NCI-H2196 (cell line): ENCODE measurements around the gene PDE4D.

Source experiments
- DNase-seq: peaks from one replicate; lab custom pipeline; 2025; ENCODE audit not compliant: unreplicated experiment; lab: John Stamatoyannopoulos, UW

Gene PDE4D

DNA sequence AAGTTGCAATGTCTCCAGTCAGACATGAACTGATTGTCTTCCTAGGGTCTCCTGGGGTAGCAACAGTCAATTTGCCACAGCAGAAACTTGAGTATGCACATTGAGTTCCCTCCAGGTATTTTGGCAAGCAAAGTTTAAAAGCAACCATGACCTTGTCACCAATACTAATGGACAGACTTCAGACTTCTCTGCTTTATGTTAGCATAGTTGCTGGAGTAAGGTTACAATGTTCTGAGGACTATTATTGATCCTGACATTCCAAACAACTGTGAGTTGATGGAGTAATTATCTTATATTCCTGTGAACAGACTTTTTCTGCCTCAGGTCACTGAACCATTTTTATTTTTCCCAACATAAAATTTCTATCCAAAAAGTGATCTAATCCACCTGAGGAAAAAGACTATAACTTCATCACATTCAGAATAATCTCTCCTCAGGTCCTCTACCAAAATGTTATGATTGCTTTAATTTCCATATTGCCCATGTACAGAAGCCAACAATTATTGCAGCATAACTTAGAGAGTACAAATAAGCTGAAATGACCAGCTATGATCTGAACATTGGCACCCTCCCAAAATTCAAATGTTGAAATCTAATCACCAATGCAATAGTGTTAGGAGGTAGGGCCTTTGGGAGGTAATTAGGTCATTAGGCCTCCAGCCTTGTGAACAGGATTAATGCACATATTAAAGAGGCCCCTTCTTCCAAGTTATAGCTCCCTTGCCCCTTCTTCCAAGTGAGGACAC, 228.3 kb downstream of the PDE4D start:
- DNase-seq, result no peak

DNA sequence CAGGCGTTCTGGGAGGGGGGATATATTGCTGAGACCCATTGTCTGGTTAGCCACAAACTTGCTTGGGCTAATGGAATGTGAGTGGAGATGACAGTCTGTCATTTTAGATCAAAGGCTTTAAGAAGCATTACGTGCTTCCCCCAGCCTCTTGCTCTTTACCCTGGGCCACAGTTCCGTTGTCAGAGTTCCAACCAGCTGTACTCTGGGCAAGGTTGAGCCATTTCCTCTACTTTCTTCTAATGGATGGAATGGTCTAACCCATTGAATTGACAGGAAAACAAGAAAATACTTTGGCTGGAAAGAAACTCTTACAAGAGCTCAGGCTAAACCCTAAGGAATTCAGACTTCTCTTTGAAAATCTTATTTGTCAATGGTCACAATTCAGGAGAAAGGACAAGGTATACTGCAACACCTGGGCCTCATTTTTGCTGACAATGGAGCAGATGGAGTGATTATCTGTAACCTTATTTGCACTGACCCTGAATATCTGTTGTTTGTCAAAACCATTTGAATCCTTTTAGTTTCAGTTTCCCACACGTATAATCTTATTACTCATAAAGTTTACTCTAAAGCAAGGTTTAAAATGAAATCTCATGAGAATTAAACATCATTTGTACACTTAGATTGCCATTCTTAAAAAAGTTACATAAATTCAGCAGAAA, 231.4 kb downstream of the PDE4D start:
- DNase-seq, result no peak

DNA sequence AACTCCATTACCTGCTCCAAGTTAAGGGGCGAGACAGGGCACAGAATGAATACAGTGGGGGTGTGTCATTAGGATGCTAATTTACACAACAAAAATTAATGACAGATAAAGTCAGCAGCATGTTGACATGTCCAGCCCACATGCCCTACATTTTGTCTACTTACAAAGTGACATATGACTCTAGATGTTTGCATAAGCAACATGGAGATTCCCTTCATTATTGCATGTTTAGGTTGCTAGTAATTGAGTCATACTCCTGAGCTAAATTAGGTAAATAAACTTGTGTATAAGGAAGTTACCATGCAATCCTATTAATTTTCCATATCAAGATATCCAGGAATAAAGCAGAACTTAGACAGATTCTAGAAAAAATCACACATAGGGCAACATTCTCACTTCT, 232.2 kb downstream of the PDE4D start:
- no peak for DNase-seq

DNA sequence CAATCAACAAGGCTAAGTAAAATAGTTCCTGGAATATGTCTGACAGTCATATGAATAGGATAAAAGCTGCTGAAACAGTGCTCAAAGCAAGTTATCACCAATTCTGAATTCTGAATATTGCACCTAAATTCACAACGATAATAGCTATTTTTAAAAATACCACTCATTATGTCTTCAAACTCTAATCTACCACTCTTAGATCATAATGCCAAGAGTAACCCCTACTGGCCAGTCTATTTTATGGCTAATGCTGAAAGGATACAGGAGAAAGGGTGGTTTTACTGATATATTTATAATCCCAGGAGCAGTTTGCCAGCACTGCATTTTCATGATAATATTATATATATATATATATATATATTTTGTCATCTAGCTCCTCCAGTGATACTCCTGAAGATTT, 232.8 kb downstream of the PDE4D start:
- DNase-seq, result no peak

DNA sequence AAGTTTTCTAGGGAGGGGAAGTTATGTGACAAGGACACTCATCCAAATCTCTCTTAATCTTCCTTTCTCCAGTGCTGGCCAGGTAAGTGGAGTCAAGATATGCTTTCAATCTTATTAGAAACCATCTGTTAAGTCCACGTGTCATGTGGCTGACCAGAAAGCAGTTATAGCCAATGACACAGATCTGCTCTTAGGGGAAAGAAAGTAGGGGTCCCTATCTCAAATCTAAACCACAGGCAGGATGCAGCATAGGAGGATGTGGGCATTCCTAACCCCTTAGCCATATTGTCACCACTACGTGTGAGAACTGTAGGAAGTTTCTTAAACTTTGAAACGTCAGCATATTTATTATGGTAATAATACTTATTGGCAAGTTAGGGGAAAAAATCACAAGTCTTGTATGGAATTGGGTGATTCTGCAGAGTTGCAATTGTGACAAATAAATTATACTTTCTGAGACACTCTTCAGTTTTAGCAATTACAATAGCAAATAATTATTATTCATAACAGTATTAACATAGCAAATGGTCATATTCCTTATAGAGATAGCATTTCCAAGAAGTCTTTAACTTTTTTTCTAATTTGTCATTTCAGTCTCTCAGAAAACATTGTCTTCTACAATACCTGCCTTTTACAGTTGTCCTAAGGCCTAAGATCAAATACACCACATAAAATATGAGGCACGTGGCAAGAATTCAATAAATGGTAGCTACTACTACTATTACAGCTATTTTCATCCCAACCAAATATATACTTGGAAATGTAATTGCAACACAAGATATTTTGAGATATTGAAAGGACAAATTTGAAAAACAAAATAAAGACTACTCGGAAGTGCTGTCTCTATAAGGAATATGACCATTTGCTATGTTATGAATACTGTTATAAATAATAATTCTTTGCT, 236.9 kb downstream of the PDE4D start:
- DNase-seq, result no peak

DNA sequence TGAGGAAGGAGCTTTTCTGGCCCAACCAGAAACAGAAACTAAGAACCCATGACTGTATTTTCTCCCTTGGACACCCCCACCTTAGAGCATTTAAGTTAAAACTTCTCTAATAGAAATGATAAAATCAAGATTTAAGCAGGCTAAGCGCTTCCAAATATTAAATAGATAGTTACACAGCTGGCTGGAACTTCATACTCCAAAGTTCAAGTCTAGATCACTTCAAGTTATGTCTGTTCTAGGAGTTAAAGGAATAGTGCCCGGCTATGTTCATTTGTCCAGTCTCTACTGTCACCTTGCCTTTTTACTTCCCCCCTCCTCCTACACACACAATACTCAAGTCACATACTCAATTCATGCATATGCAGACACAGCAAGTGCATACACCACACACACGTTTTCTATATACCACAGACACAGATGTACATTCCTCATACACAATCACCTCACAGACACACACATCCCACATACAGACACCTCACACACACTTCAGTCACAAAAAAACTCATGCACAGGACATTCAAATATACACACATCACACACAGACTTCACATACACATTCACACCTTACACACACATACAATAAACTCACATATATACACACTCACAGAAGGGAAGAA, 237.7 kb downstream of the PDE4D start:
- no peak for DNase-seq

DNA sequence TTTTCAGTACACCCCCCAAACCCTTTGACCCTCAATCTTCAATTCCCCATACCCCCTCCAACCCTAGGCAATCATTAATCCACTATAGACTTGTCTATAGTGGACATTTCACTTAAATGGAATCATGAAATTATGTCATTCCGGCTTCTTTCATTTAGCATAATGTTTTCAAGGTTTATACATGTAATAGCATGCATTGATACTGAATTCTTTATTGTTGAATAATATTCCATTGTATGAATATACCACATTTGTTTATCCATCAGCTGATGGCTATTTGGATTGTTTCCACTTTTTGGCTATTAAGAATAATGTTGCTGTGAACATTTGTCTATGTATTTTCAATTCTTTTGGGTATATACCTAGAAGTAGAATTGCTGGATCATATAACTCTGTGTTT, 238.8 kb downstream of the PDE4D start:
- no peak for DNase-seq

DNA sequence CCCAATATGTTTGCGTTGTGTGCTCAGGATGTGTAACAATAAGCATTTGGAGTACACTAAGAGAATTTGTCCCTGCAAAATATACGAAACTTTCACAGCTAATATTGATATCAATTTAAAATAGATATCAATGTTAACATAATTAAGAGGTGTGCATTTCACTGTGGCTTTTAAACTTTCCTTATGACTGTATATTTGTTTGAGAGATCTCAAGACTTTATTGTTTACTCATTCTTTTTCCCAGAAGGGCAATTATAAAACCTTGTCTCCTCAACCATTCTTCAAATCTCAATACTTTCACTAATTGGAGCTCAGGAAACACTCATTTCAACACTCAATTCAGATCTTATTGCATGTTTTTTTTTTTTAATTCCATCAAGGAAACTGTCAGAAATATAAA, 241.1 kb downstream of the PDE4D start:
- no peak for DNase-seq

DNA sequence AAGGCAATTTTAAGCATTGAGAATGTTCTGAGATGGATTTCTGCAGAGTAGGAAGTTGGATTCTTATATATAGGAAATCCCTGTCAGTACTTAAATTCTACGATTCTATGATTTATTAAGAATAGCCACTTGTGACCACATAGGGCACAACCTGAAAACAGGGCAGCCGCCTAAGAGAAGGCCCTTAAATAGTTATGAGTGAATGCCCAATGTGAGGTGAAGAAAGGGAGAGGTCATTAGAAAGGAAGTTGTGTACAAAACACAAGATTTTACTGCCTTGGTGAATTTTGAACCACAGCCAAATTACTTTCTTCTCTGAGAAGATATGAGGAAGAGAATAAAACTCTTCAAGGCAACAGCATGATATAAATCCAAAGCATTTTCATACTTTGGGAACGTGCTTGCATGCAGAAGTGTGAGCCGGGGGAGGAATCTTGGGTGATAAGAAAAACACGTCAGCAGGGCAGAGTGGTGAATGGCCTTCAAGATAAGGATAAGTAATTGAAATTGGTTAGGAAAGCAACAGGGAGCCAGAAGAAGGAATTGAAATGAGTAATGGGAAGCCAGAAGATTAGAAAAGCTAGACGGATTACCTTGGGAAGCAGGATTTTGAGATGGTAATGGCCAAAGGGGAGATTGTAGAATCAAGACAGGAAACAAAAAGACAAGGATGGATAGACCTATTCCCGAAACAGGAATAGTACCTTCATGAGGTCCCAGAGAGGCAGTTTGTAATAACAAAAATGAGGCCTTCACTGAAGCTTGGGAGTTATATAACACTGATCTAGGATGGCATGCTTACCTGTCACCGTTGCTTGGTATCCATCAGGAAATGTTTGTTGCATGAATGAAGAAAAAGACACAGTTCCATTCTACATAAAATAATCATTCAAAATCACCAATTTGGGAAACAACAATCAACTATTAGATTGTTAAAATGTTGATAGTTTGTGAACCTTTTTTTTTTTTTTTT, 244.3 kb downstream of the PDE4D start:
- no peak for DNase-seq

DNA sequence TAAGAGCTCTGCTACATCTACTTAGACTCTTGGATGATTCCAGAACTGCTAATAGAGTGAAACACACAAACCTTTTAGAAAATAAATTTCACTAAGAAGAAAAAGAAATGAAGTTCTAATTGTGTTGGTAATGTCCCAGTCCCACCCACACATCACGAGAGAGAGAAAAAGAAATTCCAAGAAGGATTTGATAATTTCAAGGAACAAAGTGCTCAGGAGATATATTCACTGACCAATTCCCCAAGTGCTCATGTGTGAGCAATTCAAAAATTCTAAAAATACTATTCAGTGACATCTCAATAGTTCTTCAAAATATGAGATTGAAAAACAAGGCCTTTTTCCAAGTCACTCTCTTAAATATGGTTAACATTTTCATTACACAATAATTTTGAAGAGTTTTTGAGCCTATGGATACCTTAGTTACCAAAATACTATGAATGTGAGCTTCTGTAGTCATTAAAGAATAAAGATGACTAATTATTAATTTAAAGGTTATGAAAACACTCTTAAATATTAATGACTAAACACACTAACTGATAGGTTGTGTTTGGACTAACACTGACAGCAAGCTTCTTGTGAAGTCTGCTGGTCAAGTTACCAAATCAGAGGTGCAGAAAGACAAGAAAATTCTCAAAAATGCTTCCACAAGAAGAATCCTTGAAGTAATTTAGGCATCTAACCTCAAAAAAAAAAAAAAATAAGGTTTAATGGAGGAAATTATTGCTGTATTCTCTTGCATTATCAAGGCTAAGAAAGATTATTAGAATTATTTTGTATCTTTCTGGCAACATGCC, 245.3 kb downstream of the PDE4D start:
- DNase-seq, result no peak

DNA sequence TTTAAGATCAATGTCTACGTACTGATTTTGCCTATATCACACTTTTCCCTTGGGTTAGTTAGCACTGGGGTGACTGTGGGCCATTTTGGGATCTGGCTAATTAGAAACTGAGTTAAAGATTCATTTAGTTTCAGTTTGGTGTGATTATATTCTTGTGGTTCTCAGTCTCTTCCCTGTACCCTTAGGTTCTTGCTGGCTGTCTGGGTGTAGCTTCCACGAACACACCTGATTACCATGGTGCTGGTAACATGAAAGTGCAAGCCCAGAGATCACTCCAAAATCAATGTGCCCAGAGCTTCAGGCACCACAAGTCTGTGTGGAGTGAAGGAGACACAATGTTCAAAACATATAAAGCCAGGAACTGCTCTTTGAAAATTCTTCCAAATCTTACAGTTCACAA, 248.1 kb downstream of the PDE4D start:
- no peak for DNase-seq

DNA sequence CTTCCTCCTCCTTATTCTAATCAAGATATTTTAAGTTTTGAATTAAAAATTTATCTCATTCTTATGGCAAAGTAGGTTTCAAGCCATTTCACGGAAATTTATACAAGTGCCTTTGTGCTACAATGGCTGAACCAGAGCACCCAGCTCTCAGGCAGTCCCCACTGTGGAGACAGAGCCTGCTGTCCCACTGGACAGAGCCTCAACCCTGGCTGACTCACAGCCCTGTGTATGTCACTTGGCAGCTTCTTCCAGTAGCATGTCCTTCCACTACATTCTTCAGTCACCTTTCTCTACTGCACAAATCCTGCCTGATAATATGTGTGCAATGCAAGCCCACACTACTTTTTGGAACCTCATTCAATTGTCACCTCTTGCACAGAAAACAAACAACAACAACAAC, 253.1 kb downstream of the PDE4D start:
- DNase-seq, result no peak

DNA sequence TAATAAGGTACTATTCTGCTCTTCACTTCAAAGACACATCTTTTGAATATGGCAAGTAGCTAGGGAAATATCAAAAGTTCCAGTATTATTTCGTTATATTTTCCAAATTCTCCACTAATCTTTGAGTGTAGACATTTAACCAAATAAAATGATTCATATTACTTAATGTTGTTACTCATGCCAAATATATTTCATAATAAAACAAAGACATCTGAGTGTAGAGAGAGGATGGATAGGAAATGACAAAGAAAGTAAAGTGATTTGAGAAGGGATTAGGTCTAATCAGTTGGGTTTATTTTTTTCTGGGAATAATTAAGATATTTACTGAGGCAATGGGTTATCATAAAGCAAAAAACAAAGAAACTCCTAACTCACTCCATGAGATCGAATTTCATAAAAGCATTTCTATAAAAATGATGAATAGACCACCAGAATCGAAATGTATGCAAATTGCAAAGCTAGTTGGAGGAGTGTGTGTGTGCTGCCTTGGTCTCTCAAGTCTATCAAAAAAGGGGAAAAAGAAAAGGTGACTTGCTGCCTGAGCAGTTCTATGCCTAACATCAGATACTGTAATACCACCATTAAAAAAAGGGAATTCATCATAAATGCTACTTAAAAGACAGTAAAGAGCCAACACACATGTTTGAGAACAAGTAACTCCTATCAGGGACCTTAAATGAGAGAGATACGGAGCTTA, 255.5 kb downstream of the PDE4D start:
- no peak for DNase-seq

DNA sequence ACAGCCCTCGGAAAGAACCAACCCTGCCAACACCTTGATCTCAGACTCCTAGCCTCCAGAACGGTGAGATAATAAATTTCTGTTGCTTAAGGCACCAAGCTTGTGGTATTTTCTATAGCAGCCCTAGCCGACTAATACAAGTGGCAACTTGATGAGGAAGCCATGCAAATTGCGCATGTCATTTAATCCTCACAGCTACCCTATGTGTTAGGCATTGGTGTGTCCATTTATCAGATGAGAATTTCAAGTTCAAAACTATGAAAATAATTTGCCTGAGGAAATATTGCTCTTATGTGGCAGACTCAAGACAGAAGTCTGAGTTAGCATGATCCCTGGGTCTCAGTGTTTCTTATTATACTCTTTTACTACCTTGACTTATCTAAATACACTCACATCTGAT, 264.0 kb downstream of the PDE4D start:
- DNase-seq, result no peak

DNA sequence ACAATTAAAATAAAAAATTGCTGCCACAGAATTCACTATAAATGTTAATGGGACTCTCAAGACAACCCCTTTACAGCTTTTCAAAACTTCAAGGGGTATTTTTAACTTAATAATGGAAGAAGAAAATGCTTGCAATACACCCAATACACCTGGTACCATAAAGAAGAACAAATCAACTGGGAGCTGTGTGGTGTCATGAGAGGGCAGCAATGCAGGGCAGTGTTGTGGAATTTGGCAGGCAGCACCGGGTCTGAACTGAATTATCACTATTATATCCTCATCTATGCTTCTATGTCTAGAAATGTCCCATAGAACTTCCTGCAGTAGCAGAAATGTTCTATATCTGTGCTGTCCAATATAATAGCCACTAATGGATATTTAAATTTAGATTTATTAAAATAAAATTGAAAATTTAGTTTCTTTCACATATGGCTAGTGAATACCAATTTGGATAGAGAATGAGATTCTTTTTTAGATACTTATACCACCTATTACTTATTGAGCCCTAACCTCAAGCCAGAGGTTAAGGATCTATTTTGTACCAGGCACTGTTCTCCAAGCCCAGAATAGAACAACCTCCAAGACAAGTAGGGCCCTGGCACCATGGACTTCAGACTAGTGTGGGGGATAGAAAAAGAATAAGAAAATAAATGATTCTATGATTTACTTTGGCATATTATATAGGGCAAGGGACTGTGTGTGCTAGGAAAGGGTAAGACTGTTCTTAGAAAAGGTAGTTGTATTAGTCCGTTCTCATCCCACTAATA, 265.3 kb downstream of the PDE4D start:
- no peak for DNase-seq

DNA sequence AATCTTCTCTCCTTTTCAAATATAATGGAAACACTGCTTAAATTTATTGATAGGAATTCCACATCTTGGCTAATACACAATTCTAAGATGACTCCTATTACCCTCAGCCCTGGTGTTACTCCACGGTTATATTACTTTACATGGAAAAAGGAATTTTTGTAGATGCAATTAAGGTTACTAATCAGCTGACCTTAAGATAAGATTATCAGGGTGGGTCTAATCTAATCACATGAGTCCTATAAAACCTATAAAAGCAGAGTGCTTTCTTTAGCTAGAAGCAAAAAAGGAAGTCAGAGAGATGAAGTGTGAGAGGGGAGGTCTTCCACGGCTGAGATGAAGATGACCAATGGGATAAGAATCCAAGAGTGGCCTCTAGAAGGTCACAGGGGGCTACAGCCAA, 268.6 kb downstream of the PDE4D start:
- DNase-seq, result no peak

DNA sequence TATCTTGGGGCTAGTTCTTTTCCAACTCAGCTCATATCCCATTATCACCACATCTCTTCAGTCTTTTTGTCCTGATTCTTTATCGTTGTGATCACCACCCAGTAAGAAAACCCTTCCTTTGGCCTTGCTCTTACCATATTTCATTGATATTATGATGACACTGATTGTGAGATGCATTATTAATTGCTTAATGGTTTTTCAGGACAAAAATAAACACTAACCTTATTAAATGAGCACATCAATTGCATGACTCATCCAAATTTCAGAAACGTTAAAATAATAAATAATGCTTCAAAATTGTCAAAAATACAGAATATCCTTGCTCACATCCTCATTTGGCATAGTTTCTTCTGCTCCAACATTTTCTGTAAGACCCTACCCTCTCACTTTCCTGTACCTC, 270.7 kb downstream of the PDE4D start:
- DNase-seq, result no peak

DNA sequence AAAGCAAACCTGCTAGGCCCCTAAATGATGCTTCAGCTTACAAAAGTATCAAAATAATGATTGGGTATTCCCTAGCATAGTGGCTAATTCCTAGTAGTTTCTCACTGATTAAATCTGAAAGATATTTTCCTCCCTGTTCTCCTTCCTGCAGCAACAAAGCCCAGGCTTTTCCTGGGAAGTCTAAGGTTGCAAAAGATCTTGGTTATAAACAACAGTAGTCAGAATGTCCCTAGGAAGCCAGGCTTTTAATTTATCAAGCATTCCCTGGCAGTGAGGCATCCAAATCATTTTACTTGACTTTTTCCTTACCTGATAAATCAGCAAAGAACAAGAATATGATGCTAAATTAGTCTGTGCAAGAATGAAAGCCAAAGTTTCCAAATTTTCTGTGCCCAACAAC, 272.0 kb downstream of the PDE4D start:
- no peak for DNase-seq
